Activated CD4-positive, alpha-beta T cell treated with anti-CD3 and anti-CD28 coated beads for 24 hours (primary cell): ENCODE results near the gene STAT1.

Source experiments
- DNase-seq, 2 donors: peaks; one replicate each; pipeline ENCODE4 v3.0.0-alpha.2; 2020; ENCODE audit warnings: low read depth in 2 of 2

The STAT1 gene

DNA sequence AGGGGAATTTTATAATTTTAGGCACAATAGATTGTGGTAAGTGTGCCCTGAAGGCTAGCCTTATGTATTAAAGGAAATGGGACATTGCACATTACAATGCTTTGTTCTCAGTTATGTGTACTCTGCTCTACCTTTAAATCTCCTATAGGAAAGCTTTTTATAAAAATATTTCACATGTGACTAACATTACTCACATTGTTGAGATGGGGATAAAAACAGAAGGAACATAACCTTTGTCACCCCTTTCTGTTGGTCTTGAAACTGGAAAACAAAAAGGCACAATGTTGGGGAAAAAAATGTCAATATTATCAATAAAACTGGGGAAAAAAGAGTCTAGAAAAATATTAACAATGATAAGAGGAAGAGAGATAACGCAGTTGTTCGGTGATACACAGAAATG lies 17.3 kb upstream of the STAT1 start:
- no peak for DNase-seq

DNA sequence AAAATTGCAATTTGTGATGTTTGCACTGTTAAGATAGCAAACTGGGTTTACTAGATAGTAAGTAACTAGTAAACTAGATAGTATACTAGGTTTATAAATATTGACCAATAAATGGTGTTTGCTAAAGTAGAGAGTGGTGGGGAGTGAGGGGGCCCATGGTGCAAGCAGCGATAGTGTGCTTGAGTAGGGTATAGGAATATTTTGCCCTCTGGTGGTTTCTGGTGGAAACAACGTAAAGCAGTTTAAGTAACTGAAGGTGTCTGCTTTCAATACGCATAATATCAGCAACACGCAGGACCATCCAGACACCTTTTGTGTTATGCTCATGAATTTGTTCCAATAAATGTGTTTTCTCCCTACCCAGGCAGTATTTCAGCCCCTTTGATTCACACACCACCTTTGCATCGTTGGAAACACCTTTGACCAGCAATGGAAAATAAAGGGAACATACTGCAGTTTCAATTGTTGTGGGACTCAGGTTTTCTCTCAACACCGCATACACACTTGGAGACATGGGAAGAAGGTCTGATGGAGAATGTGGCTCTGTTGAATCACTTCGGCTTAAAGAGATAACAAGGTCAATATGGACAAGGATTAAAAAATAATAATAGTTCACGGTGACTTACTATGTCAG lies 16.7 kb upstream of the STAT1 start:
- DNase-seq = no peak

DNA sequence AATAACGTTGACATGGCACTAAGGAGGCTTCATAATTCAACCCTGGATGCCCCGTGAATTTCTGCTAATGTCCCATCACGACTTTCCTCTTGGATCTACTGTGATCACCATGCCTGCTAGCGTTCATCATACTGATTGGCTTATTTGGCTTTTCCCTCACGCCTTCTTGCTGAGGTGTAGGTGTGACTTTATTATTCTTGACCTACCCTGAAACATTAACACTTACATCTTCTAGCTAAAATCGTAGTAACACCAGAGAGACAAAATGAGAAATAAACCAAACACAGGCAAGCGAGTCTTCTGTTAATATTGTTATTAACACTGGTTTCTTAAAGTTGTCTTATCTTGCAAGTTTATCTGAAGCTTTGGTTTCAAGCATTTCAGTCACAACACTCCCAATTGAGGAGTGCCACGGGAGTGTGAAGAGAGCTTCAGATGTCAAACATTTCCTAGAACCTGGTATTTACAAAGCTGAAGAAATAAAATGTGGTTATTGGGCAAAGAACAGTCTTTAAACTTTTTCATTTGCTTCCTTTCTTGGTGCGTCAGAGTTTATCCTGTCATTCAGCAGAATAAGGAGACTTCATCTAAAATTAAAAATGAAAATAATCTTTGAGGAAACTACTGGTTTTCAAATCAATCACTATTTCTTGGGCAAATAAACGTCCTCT lies 15.4 kb upstream of the STAT1 start:
- no peak for DNase-seq

DNA sequence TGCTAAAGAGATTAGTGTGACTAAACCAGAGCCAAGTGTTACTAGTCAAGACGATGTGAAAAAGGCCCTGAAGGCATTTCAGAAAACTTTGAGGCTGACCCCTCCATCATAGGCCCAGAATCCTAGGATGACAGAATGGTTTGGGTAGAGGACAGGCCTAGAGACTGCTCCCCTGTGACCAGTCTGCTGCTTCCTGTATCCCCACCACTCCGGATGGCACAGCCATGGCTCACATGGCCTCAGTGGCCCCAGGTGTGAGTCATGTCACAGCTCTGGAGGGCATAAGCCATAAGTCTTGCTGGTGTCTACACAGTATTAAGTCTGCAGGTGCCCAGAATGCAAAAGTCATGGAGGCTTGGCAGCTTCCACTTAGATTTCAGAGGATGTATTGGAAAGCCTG lies 12.4 kb upstream of the STAT1 start:
- no peak for DNase-seq

- DNase-seq = no peak
Observed at GRCh38 chr2:191025135-191025534, 11.2 kb upstream of the STAT1 start.

DNA sequence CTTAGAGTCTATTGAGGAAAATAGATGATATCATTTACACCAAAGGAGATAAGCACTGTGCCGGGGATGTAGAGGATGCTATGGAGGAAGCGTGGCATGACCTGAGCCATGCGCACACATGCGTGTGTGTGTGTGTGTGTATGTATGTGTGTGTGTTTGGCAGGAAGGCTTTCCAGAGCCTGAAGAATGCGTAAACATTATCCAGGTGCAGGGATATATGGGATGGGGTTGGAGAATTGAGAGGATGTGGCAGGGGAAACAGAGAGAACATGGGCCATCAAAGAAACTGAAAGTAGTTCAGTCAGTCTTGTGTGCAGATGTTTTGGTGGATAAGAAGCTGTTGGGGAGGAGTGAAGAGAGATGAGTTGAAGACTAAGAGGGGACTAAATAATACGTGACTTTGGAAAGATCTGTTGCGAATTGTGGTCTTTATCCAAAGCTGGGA lies 9.3 kb upstream of the STAT1 start:
- no peak for DNase-seq

GRCh38 chr2:191020742-191021381 lies 6.9 kb upstream of the STAT1 start:
- DNase-seq = no peak

DNA sequence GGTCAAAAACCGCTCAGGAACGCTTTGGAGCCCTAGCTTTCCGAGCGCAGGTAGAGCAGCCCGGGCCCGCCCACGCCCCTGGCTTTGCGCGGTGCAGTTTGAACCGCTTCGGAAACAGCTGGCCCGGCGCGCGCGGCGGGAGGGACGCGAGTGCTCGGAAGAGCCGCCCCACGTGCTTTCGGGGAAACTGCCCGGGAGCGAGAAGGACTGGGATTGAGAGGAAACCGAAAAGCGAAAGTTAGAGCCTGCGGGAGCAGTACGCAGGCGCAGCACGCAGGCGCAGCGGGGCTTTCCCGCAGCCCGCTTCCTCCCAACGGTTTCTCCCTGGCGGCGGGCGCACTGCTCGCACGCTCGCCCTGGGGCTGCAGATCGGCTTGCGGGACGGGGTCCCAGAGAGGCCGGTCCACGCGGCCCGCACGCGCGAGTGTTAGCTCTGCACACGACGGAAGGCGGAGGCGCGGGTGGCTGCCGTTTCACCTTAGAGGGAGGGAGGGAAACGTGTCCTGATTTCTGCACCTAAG lies 6.3 kb upstream of the STAT1 start:
- DNase-seq = peak; percentile 92

DNA sequence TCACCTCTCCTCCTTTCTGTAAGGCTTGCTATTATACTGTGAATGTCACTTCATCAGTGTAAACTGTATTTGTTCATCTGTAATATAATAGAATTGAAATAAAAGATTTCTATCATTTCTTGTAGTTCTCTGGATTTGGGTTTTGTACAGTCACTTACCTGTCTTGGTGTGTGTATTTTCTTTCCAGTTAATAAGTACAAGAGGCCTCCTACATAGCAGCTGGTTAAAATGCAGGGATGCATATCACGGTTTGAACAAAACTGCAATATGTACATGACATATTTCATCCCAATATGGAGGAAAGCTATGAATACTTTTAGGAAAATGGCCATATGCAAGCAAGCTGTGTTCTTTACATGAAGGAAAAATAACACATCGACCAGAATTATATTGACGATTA lies 5.4 kb upstream of the STAT1 start:
- DNase-seq = no peak

GRCh38 chr2:191018643-191019119 lies 4.7 kb upstream of the STAT1 start:
- no peak for DNase-seq

DNA sequence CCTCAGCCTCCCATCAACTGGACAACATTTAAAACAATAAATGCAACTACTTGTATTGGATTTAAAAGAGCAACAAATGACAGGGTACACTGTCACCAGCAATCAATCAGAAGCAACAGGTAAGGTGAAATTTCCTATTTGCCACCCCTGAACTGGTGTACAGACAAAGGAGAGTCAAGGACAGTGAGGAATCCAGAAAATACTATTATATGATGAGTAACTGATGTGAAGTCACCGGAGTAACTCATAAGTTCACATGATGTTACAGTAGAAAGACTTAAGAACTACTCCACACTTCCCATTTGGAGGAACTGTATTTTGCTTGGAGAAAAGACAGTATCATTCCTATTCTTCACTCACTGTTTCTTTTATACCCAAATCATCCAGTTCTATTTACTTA lies 4.1 kb upstream of the STAT1 start:
- DNase-seq = no peak

DNA sequence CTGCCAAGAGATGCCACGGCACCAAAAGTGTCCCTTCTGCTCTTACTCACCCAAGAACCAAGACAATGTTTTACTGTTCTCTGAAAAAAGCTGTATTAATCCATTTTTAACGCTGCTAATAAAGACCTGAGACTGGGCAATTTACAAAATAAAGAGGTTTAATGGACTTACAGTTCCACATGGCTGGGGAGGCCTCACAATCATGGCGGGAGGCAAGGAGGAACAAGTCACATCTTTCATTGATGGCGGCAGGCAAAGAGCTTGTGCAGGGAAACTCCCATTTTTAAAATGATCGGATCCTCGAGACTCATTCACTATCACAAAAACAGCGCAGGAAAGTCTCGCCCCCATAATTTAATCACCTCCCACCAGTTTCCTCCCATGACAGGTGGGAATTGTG lies 1.9 kb upstream of the STAT1 start:
- no peak for DNase-seq

DNA sequence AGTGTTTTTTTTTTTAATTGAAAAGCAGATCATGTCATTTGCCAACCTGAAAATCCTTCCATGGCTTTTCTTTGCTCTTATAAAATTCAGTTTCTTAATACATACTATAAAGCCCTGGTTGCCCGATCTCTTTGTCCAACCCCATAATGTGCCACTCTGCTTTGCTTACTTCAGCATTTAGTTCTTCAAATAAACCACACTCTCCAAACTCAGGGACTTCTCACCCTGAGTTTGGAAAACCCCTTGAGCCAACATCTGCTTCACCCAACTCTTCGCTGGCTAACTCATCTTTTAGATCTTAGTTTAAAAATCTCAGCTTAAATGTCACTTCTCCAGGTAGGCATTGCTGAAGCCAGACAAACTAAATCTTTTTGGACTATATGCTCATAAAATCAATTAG lies 1.3 kb upstream of the STAT1 start:
- DNase-seq = no peak

DNA sequence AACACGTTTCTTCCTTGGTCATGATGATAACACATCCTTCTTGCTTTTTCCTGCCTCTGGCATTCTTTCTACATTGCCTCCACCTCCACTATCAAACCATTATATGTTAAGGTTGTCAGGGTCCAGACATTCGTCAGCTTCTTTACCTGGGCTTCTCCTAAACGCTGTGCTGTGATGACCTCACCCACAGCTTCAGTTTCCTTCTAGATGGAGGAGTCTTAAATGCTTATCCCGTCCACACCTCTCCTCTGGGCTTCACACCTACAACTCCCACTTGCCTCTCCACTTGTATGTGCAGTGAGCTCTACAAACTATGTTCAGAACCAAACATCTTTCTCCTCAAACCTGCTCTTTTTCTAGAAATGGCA lies 666 bp upstream of the STAT1 start:
- DNase-seq = no peak

DNA sequence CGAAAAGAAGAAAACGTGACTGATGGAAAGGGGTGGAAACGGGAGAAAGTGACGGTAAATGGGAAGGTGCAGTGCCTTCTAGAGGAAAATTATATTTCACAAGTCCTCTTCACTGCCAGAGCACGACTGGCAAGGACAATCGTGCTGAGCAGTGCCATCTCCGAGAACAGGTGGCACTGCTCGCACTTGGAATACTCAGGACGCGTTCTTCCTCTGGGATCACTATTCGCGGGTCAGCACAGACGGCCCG lies 364 bp downstream of the STAT1 start:
- DNase-seq = no peak

DNA sequence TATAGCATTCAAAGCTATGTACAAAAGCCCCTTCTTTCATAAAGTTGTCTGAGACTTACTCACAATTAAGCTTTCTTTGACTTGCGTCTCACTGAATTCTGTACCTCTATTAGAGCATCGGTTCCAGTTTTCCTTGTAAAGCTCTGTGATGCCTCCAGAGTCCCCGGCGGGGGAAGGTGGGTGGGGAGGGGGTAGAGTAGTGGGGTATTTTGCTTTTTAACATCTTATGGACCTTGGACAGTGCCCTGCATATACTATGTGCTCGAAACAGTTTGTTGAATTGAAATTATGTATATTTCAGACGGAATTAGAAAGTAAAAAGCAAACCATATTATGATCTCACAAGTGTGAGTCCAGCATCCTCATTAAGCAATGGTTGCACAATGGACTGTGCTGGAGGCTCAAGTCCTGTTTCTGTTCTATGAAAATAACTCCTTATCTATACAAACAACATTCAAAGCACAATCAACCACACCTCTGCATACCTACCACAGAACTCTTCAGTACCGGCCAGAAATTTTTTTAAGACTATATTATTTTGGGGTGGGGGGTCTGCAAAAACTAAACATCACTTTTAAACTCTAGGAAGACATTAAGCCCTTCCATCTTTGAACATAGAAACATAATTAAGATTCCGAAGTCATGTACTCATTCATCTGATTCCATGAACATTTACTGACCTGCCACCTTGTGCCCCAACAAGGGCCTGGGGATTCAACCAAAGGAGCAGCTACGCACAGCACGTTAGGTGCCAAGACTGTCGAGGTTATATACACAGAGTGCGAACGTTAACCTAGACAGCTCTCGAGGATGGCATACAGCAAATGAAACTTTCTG lies 908 bp downstream of the STAT1 start:
- no peak for DNase-seq

GRCh38 chr2:191012346-191012745 lies 1.6 kb downstream of the STAT1 start:
- no peak for DNase-seq

- DNase-seq = no peak
Observed at GRCh38 chr2:191010887-191011885, 2.8 kb downstream of the STAT1 start.

GRCh38 chr2:191009541-191010374 lies 4.2 kb downstream of the STAT1 start:
- DNase-seq = no peak

DNA sequence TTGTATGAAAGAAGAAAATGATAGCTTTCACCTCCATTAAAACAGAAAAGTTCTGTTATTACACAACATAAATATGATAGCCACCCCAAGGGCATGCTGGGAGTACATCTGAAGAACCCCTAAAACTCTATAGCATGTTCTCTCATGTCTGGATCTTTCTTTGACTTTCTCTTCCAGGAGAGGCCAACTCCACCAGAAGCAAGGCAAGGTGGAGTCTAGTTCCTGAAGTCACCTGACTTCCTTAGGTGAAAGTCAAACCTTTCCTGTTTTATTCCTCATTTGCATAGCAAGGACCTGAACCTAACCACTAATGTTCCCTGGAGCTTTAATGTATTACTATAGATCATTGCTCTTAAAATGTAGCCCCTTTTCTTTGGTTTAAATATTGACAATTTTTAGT lies 5.7 kb downstream of the STAT1 start:
- no peak for DNase-seq
